Small intestine (tissue), 7 donors: Measurements from ENCODE around the gene GNL1. TPM values are rescaled to one million over a fixed set of nuclear protein-coding genes. Genes with fewer than 3 reads are reported as not detected.

Experiments used
- DNase-seq, 2 donors: peaks; one replicate each; pipeline versions ENCODE4 v3.0.0 to v3.0.0-alpha.2; 2013
- FAIRE-seq: peaks from 2 replicates; lab custom pipeline; 2012; peaks lifted over from hg19 to GRCh38; lab: Jason Lieb, UNC
- H3K27ac ChIP-seq, 3 donors: one replicate each; pipeline ENCODE4 v1.5.1; 2013; ENCODE audit warnings: low read length in 2 of 3, mild to moderate bottlenecking in 2 of 3, control low read depth in 1 of 3, inconsistent platforms in 1 of 3, low read depth in 1 of 3, moderate library complexity in 1 of 3
- H3K27me3 ChIP-seq, 3 donors: one replicate each; pipeline ENCODE4 v1.6.1; 2013; ENCODE audit warnings: low read length in 3 of 3, inconsistent platforms in 1 of 3; ENCODE audit not compliant: control insufficient read depth in 3 of 3, insufficient read depth in 3 of 3
- H3K36me3 ChIP-seq, 3 donors: one replicate each; pipeline ENCODE4 v1.6.1; 2013; ENCODE audit warnings: low read length in 3 of 3, inconsistent platforms in 1 of 3, low read depth in 1 of 3, mild to moderate bottlenecking in 1 of 3, moderate library complexity in 1 of 3; ENCODE audit not compliant: control insufficient read depth in 3 of 3, insufficient read depth in 2 of 3
- H3K4me1 ChIP-seq, 3 donors: one replicate each; pipeline ENCODE4 v1.6.1; 2013; ENCODE audit warnings: low read length in 2 of 3, inconsistent platforms in 1 of 3, low read depth in 1 of 3, mild to moderate bottlenecking in 1 of 3, moderate library complexity in 1 of 3; ENCODE audit not compliant: control insufficient read depth in 3 of 3, insufficient read depth in 2 of 3
- H3K4me3 ChIP-seq, 3 donors: one replicate each; pipeline ENCODE4 v1.5.1; 2013; ENCODE audit warnings: low read length in 3 of 3, control low read depth in 1 of 3, inconsistent platforms in 1 of 3, low read depth in 1 of 3, mild to moderate bottlenecking in 1 of 3, moderate library complexity in 1 of 3
- H3K9me3 ChIP-seq, 2 donors: one replicate each; pipeline ENCODE4 v1.6.1; 2013; ENCODE audit warnings: low read depth in 1 of 2, low read length in 1 of 2; ENCODE audit not compliant: control insufficient read depth in 2 of 2, insufficient read depth in 1 of 2
- WGBS, 3 donors: extraction: QIAGEN DNeasy Blood & Tissue Kit; methylation state at CpG; one replicate each; pipeline ENCODE4 v1.1.7; 2013; 5-methylcytosine and 5-hydroxymethylcytosine counted together
- polyA plus RNA-seq, 4 donors: library from polyadenylated mRNA; stranded (reverse) in 3 of 4; unstranded in 1 of 4; fragments of 200-250 nt in 3 of 4; fragments of 120-200 nt in 1 of 4; gene quantifications; one replicate each; pipeline versions ENCODE4 v1.2.1 to v1.2.3, GENCODE V29; 2013
- donor health status: healthy with polysubstance abuse.
- donor health status: control.
- donor health status: control.
- donor health status: Bipolar disorder and iron deficiency.
- donor health status: healthy.

The GNL1 gene
- polyA plus RNA-seq, 4 donors, result 25.9 to 56.7 (median 43.1) TPM

DNA sequence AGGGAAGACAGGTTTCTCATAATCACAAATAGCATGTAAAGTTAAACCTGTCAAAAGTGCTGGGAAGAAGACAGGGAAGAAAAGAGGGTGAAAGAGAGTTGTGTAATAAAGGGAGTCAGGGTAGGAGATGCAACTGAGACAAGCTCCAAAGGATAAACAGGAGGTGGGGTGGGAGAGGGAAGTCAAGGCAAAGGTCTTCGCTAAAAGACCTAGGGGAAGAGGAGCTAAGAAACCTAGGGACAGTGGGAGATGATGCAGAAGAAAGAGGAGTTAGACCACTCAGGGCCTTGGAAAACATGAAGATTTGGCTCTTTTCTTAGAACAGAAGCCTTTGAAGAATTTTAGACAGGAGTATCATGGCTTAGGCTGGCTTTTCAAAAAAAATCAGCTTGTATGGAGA is 7.8 kb upstream of the GNL1 start:
- Histone ChIP-seq H3K36me3 (peaks cover 0 to 14% (median 4%) of the 10 kb centered on the region in 3 donors), H3K9me3 (no peaks in the 10 kb centered on the region), H3K27ac (no peak overlapping the region), H3K4me3 (no peak overlapping the region), H3K27me3 (no peaks in the 10 kb centered on the region), H3K4me1 (no peaks in the 10 kb centered on the region)
- DNase-seq (no peak), FAIRE-seq (no peak)
- WGBS, 3 donors, result 93 to 100% (median 100%) methylated on average over 1 of the region's 1 CpG

DNA sequence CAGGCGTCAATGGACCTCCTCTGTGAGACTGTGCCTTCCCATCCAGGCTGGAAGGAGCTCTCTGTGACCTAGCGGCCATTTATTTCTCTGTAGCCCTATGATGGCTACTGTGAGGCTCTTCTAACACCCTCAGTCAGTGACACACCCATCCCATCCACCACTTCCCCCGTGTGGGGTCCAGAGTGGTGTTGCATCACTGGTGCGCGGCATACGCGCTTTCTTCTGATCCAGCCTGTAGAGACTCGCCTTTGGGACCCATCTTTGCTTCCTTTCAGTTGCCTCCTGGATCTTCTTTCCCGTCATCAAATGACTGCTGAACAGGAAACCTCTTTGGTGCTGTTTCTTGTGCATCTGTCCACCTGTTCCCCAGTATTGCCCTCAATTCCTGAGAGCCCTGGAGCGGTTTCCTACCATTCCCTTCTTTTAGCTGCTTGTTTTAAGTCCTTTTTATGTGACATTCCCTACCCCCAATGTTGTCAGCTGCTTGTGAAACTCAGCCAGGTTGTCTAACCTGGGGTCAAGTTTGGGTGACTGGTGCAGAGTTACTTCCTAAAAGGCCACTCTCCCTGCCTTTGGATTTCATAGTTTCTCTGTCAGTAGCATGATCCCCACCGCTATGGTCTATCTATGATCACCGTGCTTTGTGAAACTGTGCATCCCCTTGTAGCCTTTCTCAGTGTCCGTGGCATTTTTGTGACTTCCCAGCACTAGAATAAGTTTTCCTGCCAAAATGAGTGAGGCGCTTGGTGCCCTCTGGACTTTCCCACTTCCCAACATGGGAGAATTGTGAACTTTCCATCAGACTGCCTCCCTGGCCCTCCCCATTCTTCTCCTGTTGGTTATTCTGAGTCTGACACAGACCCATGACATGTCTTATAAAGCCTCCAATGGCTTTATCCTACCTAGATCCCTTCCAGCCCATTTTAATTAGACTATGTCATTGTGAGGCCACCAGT is 6.5 kb upstream of the GNL1 start:
- H3K9me3 ChIP-seq, result no peaks in the 10 kb centered on the region
- DNase-seq, result no peak
- H3K27ac ChIP-seq, result no peak overlapping the region
- peaks cover 2 to 6% (median 3%) of the 10 kb centered on the region in 3 donors for H3K4me1 ChIP-seq
- 93 to 94% (median 93%) methylated on average over 14 of the region's 14 CpGs for WGBS, 3 donors
- no peaks in the 10 kb centered on the region for H3K27me3 ChIP-seq
- H3K4me3 ChIP-seq, result no peak overlapping the region
- FAIRE-seq, result no peak
- H3K36me3 ChIP-seq, result peaks cover 0 to 16% (median 4%) of the 10 kb centered on the region in 3 donors

DNA sequence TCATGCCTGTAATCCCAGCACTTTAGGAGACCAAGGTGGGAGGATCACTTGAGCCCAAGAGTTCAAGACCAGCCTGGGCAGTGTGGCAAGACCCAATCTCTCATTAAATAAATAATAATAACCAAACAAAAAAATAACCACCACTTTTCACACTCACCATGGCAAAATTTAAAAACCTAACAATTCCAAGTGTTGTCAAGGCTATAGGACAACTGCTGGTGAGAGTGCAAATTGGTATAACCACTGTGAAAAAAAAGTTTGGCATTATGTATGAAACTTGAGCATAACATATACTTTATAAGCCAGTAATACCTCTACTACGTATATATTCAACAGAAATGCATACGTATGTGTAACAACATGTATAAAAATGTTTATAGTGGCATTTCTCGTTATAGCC is 4.6 kb upstream of the GNL1 start:
- Histone ChIP-seq H3K4me3 (no peak overlapping the region), H3K27ac (no peak overlapping the region), H3K27me3 (no peaks in the 10 kb centered on the region), H3K9me3 (no peaks in the 10 kb centered on the region), H3K36me3 (peaks cover 0 to 16% (median 4%) of the 10 kb centered on the region in 3 donors), H3K4me1 (peaks cover 2 to 7% (median 3%) of the 10 kb centered on the region in 3 donors)
- FAIRE-seq, result no peak
- WGBS, 3 donors, result 92 to 96% (median 93%) methylated on average over 3 of the region's 3 CpGs
- DNase-seq, result no peak

DNA sequence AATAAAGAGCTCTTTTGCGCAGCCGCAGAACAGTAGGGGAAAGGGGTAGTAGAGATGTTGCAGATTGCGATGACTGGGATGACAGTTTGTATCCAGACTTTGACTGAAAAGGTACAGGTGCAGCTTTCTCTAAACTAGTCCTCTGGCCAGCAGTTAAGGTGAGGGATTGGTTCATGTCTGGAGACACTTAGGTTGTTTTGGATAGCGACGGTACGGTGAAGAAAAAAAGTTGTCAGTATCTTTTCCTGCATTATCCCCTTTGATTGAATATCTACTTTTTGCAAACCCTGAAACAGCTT is 1.3 kb upstream of the GNL1 start:
- FAIRE-seq, result no peak

DNA sequence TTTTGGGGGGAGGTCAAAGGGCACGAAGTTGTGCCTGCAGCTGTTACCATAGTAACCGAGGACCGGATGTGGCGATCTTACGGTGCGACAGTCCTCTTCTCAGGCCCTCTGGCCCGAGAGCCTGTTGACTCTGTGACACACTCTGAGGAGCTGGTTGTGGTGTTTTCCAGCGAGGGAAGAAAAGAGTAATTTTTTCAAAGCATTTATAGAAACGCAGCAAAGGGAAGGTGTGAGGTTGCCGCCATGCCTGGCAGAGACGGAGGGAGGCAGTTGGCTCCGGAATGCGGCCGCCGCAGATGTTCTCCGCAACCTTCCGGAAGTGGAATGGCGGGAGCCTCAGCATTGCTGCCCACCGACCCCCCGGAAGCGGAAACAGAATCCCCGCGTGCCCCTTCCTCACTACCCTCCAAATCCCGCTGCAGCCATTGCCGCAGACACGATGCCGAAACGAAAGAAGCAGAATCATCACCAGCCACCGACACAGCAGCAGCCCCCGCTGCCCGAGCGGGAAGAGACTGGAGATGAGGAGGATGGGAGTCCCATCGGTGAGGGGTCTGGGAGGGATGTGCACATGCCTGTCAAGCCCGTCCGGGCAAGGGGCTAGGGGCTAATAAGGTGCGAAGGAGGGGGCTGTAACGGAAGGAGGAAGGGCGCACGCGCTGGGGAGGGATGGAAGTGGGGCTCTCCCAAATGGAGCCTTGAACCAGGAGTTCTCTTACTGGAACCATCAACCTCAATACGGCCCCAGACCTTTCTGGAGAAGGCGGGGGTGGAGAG is 805 bp upstream of the GNL1 start, which contains the start of gene PRR3:
PRR3 (plus strand) TSS at position 390 of the 777 bp plus-strand sequence; CDS start at position 440, 50 bp downstream.
- peaks cover 0 to 24% (median 4%) of the 10 kb centered on the region in 3 donors for H3K36me3 ChIP-seq
- DNase-seq, result peak; percentile 86 to 94
- no peaks in the 10 kb centered on the region for H3K27me3 ChIP-seq
- H3K4me1 ChIP-seq, result peaks cover 2 to 19% (median 3%) of the 10 kb centered on the region in 3 donors
- H3K27ac ChIP-seq, result peak within 1 kb of the TSS; percentile 85 to 99 (median 99)
- H3K4me3 ChIP-seq, result peak within 1 kb of the TSS; percentile 67 to 95 (median 72)
- H3K9me3 ChIP-seq, result no peaks in the 10 kb centered on the region
- FAIRE-seq, result no peak
- WGBS, 3 donors, result 0% methylated on average over 42 of the region's 42 CpGs

More for the DNA sequence above, 1.3 kb upstream of the GNL1 start:
- peak overlapping the region; percentile 67 to 95 (median 72) for H3K4me3 ChIP-seq
- WGBS, 3 donors, result 1 to 6% (median 2%) methylated on average over 6 of the region's 6 CpGs
- H3K9me3 ChIP-seq, result no peaks in the 10 kb centered on the region
- peaks cover 2 to 19% (median 3%) of the 10 kb centered on the region in 3 donors for H3K4me1 ChIP-seq
- H3K27me3 ChIP-seq, result no peaks in the 10 kb centered on the region
- peak overlapping the region; percentile 51 to 99 (median 99) for H3K27ac ChIP-seq
- DNase-seq, result peak in 1 of 2 donors; percentile 37
- H3K36me3 ChIP-seq, result peaks cover 0 to 23% (median 4%) of the 10 kb centered on the region in 3 donors

DNA sequence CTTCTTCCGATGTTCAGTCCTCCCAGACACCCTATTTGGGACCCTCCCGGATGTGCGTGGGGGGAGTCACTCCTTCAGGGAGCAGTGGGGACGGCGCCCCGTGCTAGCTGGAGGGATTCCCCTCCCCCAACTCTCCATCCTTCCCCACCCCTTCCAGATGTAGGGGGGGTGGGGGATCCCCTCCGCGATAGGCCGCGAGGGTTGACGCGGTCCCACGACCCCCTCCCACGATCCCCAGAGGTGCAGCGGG is 548 bp downstream of the GNL1 start:
- Histone ChIP-seq H3K27me3 (no peaks in the 10 kb centered on the region), H3K4me1 (peaks cover 2 to 19% (median 3%) of the 10 kb centered on the region in 3 donors), H3K36me3 (peaks cover 0 to 28% (median 0%) of the 10 kb centered on the region in 3 donors), H3K4me3 (peak overlapping the region; percentile 67 to 95 (median 72)), H3K9me3 (no peaks in the 10 kb centered on the region), H3K27ac (peak overlapping the region; percentile 85 to 99 (median 99))
- FAIRE-seq (no peak), DNase-seq (no peak)
- WGBS, 3 donors, result 0 to 3% (median 1%) methylated on average over 11 to 15 of the region's 15 CpGs

DNA sequence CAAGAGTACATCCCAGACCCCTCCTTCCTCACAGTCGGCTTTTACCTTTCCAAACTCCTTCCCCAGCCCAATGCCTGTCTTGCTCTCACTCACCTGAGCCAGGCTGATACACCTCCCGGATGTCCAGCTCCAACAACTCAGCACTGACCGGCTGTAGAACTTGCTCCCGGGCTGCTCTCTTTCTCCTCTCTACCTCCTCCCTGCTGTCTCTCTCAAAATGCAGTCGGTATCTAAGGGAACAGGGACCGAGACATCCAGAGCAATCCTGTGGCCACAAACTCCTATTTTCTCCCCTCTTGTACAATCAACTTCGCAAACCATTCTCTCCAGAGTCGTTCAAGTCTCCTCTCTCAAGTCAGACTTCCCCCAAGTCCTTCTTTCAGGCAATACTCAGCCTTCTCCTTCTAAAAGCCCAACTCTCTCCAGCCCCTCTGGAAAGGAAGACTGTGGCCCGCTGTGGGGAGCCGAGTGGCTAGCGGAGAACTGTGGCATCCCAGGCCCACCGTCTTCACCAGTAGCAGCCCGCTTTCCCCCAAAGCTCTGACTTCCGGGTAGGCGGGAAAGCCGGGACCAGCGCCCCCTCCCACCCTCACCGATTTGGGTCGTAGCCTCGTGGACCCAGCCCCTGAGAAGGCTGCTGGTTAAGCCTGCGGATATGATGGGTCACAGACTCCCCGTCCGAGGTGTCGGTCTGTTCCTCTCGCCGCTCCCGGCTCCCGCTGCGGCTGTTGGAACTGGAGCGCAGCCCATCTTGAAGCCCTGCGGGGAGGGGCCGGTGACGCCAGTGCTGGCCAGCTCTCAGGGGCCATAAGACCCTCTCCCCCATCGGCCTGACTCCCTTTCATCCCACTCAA is 1.1 kb downstream of the GNL1 start:
- WGBS, 3 donors, result 12 to 19% (median 18%) methylated on average over 34 of the region's 34 CpGs
- H3K4me3 ChIP-seq, result peak overlapping the region; percentile 67 to 95 (median 72)
- no peaks in the 10 kb centered on the region for H3K27me3 ChIP-seq
- DNase-seq (peak in 1 of 2 donors; percentile 76), FAIRE-seq (no peak)
- H3K27ac ChIP-seq, result peak overlapping the region in 2 of 3 donors; percentile 99
- H3K36me3 ChIP-seq, result peaks cover 0 to 33% (median 3%) of the 10 kb centered on the region in 3 donors
- H3K9me3 ChIP-seq, result no peaks in the 10 kb centered on the region
- peaks cover 2 to 19% (median 3%) of the 10 kb centered on the region in 3 donors for H3K4me1 ChIP-seq
